GM19397 (cell line): Measurements from ENCODE around the gene SETDB1.
"Not testable (repeated sequence)": the region's sequence is repeated elsewhere in the genome, so short reads cannot be mapped to it uniquely, and the experiment has no call there.

Source experiments
- ATAC-seq: cut with Tn5 transposase; IDR thresholded peaks from one replicate; pipeline ENCODE4 v1.9.1; 2021; ENCODE audit warnings: mild to moderate bottlenecking, moderate library complexity; ENCODE audit not compliant: unreplicated experiment

The SETDB1 gene

DNA sequence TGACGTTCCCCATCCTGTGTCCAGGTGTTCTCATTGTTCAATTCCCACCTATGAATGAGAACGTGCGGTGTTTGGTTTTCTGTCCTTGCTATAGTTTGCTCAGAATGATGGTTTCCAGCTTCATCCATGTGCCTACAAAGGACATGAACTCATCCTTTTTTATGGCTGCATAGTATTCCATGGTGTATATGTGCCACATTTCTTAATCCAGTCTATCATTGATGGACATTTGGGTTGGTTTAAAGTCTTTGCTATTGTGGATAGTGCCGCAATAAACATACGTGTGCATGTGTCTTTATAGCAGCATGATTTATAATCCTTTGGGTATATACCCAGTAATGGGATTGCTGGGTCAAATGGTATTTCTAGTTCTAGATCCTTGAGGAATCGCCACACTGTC is 2.6 kb downstream of the SETDB1 start:
- ATAC-seq = not testable (repeated sequence)

DNA sequence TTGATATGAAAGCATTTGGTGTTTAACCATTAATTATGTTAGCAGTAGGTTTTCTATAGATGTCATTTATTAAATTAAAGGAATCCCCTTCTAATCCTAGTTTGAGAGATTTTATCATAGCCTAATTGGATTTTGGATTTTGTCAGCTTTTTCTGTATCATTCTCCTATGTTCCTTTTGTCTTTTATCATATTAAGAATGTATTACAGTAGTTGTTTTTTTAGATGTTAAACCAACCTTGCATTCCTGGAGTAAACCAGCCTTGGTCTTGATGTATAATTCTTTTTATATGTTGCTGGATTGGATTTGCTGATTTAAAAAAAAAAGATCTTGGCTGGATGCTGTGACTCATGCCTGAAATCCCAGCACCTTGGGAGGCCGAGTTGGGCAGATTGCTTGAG is 5.6 kb downstream of the SETDB1 start:
- ATAC-seq = no peak

DNA sequence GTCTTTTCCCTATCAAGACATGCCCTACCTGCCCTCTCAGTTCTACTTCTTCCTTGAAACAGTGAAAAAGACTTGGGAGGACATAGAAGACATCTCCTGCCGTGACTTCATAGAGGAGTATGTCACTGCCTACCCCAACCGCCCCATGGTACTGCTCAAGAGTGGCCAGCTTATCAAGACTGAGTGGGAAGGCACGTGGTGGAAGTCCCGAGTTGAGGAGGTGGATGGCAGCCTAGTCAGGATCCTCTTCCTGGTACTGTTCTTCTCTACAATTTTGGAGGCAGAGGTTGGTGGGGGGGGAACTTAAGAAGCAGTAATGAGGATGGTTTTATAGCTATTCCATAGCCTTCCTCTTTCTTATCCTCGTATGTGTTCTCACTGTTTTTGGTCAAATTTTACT is 18.7 kb downstream of the SETDB1 start:
- no peak for ATAC-seq

DNA sequence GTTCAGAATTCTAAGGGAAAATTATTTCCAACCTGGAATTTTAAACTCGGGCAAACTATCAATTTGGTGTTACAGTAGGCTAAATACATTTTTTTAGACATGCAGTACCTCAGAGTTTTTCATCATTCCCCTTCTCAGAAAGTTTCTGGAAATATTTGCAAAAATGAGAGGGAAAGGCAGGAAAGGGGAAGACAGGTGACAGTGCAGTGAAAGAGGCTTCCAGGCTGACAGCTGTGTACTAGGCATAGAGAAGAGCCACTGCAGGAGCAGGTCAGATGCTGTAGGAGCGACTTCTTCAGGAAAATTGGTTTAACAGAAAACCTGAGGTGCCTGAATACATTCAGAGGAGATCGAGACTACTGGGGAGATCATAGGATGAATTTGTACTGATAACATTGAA is 28.5 kb downstream of the SETDB1 start:
- no peak for ATAC-seq

DNA sequence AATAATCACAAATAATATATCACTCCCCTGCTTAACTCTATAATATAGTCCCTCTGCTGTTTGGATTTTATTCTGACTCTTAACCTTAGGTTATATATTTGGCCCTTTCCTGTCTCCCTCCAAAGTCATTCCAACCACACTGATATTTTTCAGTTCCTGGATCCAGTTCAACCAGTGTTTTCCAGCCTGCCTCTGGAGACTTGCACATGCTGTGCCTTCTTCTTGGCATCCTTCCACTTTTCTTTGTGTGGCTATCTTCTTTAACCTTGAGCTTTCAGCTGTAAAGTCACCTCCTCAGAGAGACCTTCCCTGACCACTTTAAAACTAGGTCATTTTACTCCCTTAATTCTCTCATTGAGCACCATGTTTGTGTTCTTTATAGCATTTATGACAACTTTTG is 29.1 kb downstream of the SETDB1 start:
- no peak for ATAC-seq

DNA sequence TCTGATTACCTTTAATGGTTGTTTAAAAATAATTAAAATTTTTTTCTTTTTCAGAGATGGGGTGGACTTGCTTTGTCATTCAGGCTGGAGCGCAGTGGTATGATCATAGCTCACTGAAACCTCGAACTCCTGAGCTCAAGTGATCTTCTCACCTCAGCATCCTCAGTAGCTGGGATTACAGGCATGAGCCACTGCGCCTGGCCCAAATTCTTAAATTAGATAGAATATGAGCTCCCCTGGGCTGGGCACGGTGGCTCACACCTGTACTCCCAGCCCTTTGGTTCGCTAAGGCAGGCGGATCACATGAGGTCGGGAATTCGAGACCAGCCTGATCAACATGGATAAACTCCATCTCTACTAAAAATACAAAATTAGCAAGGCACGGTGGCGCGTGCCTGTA is 31.5 kb downstream of the SETDB1 start:
- ATAC-seq = no peak

DNA sequence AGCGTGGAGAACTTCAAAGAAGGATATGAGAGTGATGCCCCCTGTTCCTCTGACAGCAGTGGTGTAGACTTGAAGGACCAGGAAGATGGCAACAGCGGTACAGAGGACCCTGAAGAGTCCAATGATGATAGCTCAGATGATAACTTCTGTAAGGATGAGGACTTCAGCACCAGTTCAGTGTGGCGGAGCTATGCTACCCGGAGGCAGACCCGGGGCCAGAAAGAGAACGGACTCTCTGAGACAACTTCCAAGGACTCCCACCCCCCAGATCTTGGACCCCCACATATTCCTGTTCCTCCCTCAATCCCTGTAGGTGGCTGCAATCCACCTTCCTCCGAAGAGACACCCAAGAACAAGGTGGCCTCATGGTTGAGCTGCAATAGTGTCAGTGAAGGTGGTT is 34.5 kb downstream of the SETDB1 start:
- ATAC-seq = no peak

DNA sequence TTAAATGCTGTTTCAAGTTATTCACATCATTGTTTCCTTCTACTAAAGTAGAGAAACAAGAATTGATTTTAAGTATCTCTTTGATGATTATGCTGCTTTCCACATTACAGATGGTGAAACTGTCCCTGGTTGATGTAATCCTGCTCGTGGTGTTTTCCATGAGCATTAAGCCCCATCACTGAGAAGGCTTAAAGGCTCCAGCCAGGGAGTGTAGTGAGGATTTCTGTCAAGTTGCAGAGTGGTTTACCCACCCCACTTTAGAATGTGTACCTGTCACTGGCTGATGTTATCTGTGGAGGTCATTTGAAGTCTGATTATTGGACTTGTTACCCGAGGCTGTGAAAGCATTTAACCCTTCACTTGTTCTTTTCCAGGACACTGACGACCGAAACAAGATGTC is 35.6 kb downstream of the SETDB1 start:
- ATAC-seq = no peak

DNA sequence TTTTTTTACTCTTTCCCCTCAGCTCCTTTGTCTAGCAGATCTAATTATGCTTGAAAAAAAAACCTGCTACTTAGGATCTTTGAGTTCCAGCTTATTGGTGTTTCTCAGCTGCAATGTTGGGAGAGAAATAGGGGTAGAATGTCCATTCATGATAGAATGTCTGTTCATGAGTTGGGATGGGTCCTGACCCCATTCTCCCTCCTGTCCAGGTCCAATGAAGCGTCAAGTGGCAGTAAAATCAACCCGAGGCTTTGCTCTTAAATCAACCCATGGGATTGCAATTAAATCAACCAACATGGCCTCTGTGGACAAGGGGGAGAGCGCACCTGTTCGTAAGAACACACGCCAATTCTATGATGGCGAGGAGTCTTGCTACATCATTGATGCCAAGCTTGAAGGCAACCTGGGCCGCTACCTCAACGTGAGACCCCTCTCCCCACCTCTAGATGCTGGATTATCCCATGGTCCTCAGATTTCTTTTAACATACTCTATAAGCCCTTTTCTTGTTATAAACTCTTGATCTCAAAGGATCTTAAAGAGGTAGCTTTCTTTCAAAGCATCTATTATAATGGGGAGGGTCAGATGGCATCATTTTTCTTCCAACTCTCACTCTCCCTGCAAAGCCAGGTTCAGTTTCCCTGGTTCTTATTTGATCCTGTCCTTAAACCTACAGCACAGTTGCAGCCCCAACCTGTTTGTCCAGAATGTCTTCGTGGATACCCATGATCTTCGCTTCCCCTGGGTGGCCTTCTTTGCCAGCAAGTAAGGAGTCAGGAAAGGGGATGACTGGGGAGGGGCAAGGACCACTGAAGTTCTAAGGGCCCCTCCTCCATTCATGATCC is 37.4 kb downstream of the SETDB1 start:
- no peak for ATAC-seq

DNA sequence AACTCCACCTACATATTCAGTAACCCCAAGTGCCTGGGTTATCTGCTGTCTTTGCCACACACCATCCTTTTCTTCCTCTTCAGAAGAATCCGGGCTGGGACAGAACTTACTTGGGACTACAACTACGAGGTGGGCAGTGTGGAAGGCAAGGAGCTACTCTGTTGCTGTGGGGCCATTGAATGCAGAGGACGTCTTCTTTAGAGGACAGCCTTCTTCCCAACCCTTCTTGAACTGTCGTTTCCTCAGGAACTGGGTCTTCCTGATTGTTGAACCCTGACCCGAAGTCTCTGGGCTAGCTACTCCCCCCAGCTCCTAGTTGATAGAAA is 38.0 kb downstream of the SETDB1 start:
- no peak for ATAC-seq

DNA sequence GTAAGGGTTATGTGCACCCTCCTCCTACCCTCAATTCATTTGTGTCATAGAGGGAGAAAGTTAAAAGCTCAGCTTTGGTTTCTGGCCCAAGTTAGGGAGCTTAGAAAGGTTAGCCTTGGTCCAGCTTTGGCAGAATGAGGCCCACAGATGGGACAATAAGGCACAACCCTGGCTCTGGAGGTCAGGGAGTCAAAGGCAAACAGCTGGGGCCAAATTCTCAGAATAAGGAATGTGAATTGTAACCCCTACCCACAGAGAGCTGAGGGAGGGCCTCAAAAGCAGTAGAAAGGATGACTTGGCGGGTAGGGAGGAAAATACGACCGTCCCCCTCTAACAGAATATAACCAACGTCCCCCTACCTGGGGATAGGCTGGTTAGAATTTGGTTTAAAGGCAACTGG is 39.4 kb downstream of the SETDB1 start:
- no peak for ATAC-seq

DNA sequence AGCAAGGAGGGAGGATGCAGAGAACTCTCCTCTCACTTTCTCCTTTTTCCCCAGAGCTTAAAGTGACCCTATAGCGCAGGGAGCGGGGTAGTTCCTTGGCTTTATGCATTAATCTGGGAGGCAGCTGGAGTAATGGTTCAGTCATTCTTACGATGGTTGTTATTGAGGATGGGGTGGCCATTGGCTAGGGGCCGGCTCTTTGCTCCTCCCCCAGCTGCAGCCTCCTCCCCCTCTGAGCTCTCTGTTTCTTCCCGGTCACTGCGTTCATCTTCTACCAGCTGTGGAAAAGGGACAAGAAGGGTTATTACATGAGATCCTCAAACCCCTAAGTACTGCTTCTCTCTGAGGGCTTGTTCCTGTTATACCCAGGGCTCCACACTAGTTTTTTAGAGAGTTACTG is 39.8 kb downstream of the SETDB1 start:
- ATAC-seq = no peak

DNA sequence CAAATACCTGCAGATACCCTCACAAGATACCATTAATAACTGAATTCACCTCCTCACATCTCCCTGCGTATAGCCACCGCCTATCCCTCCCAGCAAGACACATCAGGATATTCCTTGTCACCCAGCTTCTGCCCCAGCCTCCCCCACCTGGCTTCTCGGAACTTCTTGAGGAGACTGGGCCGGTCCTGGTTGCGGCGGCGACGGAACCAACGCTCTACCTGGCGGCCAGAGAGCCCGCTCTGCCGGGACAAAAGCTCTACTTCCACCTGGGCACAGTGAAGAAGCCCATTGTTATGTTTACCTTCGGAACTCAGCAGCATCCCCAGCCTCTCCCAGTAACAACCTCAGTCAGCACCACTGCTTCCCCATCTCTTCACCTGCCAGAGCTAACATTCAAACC is 41.8 kb downstream of the SETDB1 start:
- no peak for ATAC-seq

DNA sequence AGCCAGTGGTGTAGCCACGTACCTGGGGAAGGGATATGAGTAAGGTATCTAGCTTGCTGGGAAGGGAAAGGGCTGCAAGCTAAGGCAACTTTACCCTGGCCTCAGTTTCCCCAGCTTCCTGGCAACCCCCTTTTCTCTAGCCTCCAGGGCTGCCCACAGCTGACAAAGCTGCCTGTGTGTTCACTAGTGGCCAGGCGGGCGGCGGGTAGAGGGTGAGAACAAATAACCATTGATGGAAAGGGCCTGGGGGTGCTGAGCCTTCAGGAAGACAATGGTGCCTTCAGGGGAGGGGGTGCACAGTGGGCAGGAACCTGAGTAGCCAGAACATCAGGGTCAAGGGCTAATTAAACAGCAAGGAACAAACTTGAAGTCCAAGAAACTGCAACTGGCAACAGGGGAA is 42.3 kb downstream of the SETDB1 start:
- no peak for ATAC-seq

DNA sequence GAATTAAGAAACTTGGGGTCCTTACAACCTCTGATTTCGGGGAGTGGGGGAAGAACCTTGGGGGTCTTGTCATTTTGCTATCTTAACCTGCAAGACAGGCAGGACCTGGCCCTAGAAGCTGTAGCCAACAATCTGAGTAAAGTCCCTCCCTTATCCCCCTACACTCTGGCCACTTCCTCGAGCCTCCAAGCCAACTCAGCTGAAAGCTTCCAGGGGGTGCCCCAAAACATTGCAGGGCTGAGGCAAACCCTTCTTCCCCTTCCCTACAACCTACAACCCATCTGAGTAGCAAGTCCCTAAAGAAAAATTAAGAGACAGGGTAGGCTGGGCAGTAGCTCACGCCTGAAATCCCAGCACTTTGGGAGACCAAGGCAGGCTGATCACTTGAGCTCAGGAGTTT is 43.5 kb downstream of the SETDB1 start:
- no peak for ATAC-seq

DNA sequence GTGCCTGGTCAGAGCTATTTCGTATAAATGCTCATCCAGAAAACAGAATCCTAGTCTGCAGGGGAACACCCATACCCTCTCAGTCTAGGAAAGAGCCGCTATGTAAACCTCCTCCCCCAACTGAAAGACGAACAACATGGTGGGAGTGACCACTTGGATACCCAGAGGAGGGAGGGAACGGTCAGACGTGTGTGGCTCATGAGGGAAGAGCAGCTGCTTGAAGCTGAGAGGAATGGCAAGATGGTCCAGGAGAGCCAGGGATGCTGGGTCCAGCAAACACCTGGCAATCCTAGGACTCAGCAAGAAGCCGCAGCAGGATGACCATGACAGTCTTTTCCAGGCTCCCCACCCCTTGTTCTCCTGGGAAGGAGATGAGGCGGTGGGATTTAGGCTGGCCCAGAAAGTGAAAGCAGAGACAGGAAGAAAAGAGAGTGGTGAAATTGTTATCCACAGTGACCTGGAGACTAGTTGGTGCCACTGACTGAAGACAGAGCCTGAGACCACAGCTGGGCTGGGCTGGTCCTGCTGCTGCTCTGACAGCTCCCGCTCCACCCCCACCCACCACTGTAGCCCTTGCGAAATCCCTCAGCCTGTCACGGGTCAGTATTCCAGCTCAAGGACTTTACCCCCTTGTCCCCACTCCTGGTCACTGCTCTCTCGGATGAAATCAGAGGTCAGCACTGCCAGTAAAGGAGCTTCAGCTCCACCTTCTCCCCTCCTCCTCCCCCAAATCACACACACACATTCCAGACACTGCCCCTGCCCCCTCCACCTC is 44.8 kb downstream of the SETDB1 start:
- ATAC-seq = no peak

DNA sequence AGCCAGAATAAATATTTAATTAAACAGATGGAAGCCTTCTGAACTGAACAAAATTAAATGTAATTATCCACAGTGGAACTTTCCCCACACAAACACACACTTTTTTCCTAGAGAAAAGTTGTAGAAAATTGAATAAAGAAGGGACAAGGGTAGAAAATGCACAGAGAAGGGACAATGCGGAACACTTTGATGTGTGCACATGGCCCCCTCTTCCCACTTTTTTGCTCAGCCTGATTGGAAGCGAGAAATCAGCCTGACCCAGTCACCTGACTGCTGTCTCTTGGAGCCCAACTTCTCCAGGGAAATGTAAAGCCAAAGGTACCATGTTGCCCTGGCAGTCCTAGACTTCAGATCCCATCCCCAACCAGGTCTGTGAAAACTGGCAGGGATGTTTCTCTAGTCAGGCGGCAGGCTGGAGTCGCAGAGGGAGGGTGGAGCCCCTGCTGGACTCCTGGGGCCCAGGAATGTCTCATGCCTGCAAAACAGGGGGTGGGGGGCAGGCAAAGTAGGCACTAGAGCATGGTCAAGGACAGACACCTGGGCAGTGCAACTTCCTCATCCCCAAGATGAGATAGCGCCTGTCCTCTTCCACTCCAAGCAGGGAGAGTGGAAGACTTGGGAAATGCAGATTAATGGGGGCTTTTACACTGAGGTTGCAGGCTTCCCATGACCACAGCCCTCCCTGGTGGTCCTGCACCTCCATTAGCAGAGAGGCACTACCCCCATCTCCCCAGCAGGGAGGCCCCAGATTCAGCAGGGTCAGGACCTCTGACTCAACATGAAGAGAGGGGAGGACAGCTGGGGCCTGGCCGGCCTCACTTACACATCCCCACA is 45.6 kb downstream of the SETDB1 start:
- ATAC-seq = no peak

DNA sequence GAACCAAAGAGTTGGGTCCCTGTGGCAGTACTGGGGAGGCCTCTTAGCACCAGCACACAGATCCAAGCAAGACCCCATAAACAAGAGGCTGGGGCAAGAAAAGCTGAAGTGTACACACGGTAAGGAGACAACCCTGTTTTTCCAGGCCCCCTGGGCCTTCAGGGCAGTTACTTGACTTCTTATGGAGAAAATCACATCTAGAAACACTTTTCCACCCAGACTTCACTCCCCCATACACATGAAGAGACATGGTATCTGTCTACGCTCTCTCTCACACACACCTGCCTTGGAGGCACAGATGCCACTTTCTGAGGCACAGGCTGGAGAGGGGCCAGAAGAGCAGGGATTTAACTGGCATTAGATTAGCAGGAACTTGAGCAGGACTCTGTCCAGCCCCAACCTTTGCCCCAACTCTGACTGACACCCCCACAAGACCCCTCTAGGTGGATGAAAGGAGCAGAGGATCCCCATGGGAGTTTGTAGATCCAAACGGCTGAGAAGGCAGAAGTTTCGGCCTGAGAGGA is 46.3 kb downstream of the SETDB1 start:
- ATAC-seq = no peak

DNA sequence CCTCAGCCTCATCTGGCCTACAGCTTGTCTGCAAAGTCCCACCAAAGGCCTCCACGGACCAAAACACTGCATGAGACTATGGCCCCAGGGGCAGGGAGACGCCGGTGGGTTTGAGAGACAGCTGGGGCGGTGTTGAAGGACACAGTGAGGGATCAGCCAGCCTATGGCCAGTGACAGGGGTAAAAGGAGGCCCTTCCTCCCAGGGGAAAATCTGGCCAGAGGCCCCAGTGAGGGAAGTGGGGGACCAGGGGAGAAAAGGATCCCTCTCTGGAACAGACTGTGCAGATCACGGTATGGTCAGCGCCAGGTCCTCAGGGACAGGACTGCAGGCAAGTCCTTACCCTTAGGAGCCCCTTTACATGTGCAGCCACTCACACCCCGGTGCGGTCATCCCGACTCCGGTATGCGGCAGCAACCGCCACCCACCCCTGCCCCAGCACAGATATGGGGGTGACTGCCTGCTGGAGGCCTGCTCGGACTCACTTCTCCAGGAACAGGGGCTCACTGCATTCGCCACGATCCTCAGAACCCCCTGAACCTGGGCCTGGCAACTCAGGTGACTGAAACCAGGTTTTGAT is 47.2 kb downstream of the SETDB1 start:
- no peak for ATAC-seq

DNA sequence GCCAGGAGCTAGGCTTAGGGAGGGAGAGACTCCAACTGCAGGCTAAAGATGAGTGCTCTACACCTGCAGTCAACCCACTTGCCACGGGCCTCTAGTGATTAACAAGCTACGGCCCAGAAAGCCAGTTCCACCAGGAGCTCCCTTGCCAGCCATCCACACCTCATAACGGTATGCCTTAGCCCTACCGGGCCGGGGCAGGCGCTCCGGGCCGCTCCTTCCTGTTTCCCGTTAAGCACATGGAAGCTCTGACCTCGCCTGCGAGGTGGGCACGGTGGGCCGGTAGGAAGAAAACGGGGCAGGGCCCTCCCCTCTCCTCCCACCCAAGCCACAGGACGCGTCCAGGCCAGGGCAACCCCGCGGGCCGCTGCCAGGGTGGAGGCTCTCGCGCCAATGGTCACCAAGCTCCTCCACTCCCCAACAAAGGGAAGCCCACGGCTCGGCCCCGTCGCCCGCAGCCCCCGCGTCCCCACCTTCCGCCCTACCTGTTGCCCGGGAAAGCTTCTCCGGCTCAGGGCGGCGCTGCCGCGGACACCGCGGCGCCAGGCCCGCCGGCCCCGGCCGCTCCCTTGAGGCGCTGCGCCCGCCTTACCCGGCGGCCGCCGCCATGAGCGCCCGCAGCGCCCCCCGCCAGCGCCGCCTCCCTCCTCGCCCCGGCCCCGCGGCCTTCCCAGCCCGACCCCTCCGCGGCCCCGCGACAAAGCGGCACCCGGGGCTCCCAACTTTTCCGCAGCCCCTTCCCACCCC is 47.8 kb downstream of the SETDB1 start:
- peak; percentile 42 for ATAC-seq
